ENCODE measurements around the gene APOA5. TPM values are rescaled to one million over a fixed set of nuclear protein-coding genes. Genes with fewer than 3 reads are reported as not detected.

Gene APOA5, protein sequence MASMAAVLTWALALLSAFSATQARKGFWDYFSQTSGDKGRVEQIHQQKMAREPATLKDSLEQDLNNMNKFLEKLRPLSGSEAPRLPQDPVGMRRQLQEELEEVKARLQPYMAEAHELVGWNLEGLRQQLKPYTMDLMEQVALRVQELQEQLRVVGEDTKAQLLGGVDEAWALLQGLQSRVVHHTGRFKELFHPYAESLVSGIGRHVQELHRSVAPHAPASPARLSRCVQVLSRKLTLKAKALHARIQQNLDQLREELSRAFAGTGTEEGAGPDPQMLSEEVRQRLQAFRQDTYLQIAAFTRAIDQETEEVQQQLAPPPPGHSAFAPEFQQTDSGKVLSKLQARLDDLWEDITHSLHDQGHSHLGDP
- total RNA-seq: not detected in 2 replicates

DNA sequence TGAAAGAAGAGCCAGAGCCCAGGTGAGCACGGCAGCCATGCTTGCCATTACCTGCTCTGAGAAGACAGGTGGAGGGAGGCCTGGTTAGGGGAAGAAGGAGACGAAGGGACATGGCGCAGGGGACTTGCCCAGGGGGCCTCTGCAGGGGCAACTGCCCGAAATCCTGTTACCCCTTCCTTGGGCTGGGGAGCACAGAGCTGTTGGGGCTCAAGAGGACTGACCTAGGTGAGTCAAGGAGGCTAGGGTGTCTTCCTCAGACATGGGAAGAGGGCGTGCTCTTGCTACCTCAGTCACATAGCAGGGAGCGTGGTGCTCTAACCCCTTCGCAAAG, at the start of gene APOA5:
Gene APOA5, minus strand, starts transcription at position 67 of the 331 bp plus-strand sequence. Its CDS starts 19 bp downstream, at position 48.

DNA sequence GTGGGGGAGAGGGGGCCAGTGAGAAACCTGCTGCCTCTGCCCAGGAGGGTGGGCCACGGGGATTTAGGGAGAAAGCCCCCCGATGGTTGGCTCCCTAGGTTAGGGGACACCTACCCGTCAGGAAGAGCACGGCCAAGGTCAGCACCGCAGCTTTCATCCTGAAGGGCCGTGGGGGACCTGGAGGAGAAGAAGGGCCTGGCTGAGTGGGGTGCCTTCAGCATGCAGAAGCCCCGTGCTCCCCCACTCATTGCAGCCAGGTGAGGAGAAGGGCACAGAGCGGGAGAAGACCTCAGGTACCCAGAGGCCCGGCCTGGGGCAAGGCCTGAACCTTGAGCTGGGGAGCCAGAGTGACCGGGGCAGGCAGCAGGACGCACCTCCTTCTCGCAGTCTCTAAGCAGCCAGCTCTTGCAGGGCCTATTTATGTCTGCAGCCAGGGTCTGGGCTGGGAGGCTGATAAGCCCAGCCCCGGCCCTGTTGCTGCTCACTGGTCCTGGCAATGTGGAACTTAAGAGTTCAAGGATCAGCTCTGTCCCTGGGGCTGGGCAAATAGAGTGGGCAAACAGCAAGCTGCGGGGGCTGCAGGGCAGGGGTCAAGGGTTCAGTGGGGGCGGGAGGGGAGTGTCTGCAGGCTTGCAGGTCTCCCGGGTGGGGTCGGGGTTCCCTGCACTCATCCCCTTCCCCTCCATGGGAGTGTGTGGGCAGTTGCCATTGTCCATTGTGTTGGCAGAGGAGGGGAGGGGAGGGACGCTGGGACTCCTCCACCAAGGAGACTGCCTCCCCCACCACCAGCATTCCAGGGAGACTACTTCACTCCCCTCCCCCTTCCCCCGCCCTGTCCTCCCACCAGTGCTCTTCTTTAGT, 45.8 kb upstream of the APOA5 start, which contains the start of gene APOA1:
Gene APOA1, minus strand, starts transcription at position 392 of the 861 bp plus-strand sequence. Its CDS starts 235 bp downstream, at position 157.

DNA sequence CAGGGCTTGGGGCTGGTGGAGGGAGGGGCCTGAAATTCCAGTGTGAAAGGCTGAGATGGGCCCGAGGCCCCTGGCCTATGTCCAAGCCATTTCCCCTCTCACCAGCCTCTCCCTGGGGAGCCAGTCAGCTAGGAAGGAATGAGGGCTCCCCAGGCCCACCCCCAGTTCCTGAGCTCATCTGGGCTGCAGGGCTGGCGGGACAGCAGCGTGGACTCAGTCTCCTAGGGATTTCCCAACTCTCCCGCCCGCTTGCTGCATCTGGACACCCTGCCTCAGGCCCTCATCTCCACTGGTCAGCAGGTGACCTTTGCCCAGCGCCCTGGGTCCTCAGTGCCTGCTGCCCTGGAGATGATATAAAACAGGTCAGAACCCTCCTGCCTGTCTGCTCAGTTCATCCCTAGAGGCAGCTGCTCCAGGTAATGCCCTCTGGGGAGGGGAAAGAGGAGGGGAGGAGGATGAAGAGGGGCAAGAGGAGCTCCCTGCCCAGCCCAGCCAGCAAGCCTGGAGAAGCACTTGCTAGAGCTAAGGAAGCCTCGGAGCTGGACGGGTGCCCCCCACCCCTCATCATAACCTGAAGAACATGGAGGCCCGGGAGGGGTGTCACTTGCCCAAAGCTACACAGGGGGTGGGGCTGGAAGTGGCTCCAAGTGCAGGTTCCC, 38.0 kb upstream of the APOA5 start, which contains the start of gene APOC3:
Gene APOC3, plus strand, starts transcription at position 383 of the 659 bp plus-strand sequence. CDS start 676 bp downstream, outside the sequence.

DNA sequence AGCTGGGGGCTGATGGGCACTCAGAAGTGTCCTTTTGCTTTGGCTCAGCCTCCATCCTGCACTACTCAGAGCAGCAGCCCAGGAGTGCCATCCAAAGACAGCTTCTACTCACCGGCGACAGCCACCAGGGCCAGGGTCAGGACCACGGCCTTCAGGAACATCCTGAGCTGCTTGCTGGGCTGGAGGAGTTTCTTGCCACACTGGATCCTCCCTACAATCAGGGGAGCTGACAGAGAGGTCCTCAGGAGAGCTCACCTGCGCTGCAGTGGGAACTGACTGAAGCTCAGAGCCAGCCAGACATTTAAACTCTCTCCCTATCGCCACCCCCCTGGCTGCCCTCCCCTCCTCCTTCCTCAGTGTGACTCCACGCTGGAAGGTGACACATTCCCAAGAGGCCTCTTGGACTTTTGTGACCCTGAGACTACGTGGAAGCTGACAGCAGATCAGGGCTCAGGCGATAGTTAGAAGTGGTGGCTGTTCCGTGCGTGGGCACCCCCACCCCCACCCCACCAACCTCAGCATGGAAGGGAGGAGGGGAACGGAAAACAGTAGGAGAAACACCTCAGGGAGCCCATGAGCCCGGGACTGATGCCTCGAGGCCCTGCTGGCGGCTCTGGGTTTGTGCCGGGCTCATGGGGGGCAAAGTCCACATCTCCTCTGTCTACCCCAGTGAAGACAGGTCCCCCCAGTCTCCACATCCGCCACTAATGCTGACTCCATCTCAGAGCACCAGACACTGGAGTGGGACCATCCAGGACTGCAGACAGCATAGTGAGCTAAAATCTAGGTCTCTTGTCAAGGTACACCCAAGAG, 31.6 kb upstream of the APOA5 start, which contains the start of gene APOA4:
Gene APOA4, minus strand, starts transcription at position 274 of the 813 bp plus-strand sequence. Its CDS starts 113 bp downstream, at position 161.

DNA sequence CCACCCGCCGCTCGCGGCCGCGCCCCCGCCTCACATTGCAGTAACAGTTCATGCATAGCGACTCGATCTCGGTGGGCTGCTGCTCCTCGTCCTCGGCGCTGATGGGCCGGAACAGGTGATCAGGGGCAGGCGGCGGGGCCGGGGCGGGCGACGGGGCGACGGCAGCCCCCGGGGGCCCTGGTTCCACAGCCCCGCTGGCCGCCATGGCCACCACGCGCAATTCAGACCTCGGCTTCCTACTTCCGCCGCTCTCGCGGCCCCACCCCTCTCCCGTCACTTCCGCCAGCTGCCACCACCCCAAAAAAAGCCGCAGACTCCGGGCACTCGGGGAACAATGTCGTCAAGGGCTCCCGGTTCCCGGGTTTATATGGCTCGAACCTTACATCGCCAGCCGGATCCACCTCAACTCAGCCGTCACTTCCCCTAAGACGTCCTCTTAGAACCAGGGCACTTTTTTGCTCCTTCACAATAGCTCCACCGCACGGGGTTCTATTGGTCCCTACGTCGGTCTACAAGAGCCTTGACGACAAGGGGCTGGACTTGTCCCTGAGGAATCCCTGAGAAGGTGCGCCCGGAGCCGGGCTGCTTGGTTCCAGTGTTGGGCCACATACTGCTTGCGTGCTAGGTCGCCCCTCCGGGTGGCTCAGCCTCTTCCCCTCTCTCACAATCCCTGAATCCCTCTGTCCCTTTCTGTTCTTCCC, 3.7 kb downstream of the APOA5 start, which contains the start of gene ZPR1:
Gene ZPR1, minus strand, starts transcription at position 238 of the 701 bp plus-strand sequence. Its CDS starts 33 bp downstream, at position 205.

DNA sequence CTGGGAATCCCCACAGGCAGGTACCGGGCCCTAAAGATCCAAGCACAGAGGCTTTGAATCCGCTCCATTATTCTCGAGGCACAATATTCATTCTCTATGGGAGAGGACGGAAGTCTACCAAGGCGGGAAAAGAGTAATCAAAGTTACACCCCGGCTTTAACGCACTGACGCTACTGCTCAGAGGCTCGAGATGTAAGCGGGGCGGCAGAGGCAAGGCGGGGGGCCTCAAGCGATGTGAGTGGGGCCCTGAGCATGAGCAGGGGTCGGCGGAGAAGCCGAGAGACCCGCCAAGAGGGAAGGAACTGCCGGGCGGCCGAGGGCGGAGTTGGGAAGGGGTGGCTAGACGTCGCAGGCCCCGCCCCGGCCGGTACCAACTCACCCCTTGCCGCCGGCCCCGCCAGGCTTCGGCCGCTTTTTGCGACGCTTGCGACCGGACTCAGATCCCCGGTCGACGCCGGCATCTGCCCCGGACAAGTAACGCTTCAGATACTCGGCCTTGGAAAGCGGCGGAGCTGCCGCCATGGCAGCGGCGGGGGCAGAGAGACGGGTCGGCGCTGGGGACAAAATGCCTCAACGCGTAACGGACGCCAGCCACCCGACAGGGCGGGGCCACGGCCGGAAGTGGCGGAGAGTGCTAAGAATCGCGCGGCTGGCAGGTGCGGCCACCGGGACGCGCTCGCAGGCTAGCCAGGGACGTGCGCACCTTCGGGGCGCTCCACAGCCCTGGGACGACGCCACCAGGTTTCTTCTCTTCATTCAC, 19.1 kb downstream of the APOA5 start, which contains the start of gene BUD13:
Gene BUD13, minus strand, starts transcription at position 545 of the 760 bp plus-strand sequence. Its CDS starts 23 bp downstream, at position 522.

Other genes with a start within 250 kb of the APOA5 start
- gene BUD13, start 18.9 kb downstream of the APOA5 start, total RNA-seq: 14.5 and 15.6 TPM in 2 replicates
- gene ZPR1, start 3.9 kb downstream of the APOA5 start, total RNA-seq: 38.2 and 44.8 TPM in 2 replicates
- gene APOA4, start 31.4 kb upstream of the APOA5 start, total RNA-seq: not detected in 2 replicates
- gene APOC3, start 38.0 kb upstream of the APOA5 start, total RNA-seq: not detected in 2 replicates
- gene APOA1, start 45.7 kb upstream of the APOA5 start, total RNA-seq: not detected in 2 replicates